IPS DF 4.7 (cell line): ENCODE results near the gene LGALS3.
"Not testable (repeated sequence)": the region's sequence is repeated elsewhere in the genome, so short reads cannot be mapped to it uniquely, and the experiment has no call there.

Experiments
- DNase-seq: peaks from one replicate; pipeline ENCODE4 v3.0.0-alpha.2; 2013; ENCODE audit warnings: low spot score; ENCODE audit errors: extremely low read depth

LGALS3 gene

DNA sequence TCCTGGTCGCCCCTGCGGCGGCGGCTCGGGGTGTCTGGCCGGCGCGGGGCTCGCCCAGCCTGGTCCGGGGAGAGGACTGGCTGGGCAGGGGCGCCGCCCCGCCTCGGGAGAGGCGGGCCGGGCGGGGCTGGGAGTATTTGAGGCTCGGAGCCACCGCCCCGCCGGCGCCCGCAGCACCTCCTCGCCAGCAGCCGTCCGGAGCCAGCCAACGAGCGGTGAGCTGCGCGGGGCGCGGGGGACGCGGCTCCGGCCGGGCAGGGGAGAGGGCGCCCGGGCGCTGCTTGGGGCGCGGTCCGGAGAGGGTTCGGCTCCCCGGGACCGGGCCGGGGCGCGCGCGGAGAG is at the start of gene LGALS3:
TSS of gene LGALS3 (plus strand) at position 167 of the 342 bp plus-strand sequence. CDS start 8,122 bp downstream, outside the sequence.
- DNase-seq: no peak

DNA sequence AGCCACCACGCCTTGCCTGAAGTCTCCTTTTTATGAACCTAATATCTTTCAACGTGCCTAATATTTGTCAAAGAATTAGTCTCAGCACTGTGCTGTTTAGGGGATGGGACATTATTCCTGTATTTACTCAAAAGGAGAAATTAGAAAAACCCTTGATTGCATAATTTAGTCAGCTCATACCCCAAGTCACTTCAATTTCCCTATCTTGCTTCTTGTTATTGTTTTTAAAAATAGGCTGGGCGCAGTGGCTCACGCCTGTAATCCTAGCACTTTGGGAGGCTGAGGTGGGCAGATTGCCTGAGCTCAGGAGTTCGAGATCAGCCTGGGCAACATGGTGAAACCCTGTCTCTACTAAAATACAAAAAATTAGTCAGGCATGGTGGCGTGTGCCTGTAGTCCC is 49.1 kb upstream of the LGALS3 start:
- not testable (repeated sequence) for DNase-seq

DNA sequence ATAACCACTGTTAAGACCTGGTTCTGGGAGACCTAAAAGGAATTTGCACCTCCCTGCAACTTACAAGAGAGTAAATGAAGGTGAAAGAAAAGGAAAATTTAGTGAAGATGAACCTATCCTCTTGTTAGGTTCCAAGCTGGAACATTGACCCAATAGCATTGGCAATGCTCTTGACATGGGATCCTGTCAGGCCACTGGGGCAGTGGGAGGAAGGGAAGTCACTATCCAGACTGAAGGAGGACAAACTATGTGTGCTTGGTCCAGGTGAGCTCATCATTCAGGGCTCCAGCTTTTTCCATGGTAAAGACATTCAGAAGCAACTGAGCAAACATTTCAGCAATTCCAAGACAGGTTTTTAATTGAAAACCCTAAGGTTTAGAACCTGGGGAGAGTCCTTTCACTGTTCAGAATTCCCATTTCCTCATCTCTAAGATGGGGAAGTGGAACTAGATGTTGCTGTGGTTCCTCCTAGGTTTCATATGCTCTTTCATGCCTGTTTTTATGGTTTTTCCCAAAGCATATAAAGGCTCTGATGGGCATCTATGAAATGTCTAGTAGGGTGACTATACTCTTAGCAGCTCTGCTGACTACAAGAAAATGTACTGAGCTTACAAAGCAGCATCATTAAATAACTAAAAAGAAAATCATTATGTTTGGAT is 44.5 kb upstream of the LGALS3 start:
- no peak for DNase-seq

DNA sequence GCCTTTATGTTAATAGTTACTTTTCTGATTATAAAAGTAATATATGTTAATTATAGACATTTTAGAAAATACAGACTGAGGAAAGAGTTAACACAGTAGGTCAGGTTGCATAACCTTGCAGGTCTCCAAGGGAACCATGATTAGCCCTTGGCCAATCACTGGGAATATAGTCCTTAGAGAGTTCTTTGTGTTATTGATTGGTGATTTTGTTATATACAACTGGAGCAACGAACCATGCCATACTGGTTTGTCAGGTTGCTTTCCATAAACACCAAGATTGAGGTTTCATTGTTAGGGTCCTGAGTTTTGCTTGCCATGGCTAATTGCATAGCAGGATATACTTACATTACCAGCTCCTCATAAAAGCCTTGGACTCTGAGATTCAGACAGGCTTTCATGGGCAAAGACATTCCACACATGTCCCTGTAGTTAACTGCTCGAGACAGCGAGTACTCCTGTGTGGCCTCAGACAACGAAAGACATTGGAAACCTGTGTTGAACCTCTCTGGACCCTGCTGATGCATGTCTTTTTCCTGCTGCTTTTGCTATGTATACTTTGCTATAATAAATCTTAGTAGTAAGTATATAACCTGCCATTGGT is 43.9 kb upstream of the LGALS3 start:
- no peak for DNase-seq

GRCh38 chr14:55086938-55087337 is 42.1 kb upstream of the LGALS3 start:
- no peak for DNase-seq

DNA sequence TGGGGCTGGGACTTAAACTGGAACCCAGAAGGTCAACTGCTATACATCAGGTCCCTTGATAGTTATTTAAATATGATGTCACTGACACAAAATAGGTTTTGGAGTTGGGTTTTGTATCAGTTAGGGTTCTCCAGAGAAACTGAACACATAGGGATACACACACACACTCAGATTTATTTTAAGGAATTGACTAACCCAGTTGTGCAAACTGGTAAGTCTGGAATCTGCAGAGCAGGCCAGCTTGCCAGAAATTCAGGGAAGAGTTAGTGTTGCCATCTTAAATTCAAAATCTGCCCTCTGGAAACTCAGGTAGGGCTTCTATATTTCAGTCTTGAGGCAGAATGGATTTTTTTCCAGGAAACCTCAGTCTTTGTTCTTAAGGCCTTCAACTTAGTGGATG is 40.7 kb upstream of the LGALS3 start:
- no peak for DNase-seq

DNA sequence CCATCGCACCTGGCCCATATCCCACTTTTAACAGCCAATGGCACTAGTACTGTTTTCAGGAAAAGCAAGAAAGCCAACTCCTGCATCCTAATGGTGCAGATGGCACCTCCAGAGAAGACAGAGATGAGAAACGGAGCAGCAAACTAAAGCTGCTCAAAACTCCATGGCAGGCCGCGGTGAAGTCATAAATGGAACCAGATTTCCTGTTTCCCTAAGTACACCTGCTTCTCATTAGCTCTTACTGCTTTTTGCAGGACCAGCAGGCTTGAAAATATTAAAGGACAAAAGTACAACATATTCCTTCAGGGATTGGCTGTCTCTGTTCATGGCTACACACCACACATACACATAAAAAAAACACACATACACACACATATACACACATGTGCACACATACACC is 36.7 kb upstream of the LGALS3 start:
- no peak for DNase-seq

DNA sequence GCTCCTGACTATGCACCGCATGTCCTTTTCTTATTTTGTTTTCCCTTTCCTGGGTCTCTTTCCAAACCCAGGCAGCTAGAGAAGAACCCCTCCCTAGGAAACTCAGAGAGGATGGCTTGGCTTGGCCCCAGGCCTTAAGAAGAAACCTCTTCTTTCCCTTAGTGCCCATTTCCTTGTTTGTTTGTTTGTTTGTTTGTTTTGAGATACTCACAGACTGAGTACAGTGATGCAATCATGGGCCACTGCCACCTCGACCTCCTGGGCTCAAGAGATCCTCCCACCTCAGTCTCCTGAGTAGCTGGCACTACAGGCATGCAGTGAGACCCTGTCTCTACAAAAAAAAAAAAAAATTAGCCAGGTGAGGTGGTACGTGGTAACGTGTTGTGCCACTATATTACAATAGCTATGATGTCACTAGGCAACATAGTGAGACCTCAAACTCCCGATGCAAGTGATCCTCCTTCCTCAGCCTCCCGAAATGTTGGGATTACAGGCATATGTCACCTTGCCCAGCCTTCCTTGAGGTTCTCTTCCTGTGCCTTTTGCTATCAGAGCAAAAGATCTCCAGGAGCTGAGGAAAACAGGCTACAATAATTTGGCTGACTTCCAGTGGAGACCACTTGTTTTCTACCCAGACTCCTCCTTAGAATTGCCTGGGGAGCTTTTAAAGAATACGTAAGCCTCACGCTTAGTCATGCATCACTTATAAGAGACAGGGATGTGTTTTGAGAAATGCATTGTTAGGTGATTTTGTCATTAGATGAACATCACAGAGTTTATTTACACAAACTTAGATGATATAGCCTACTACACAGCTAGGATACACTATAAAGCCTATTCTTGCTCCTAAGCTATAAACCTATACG is 34.5 kb upstream of the LGALS3 start:
- DNase-seq: no peak

DNA sequence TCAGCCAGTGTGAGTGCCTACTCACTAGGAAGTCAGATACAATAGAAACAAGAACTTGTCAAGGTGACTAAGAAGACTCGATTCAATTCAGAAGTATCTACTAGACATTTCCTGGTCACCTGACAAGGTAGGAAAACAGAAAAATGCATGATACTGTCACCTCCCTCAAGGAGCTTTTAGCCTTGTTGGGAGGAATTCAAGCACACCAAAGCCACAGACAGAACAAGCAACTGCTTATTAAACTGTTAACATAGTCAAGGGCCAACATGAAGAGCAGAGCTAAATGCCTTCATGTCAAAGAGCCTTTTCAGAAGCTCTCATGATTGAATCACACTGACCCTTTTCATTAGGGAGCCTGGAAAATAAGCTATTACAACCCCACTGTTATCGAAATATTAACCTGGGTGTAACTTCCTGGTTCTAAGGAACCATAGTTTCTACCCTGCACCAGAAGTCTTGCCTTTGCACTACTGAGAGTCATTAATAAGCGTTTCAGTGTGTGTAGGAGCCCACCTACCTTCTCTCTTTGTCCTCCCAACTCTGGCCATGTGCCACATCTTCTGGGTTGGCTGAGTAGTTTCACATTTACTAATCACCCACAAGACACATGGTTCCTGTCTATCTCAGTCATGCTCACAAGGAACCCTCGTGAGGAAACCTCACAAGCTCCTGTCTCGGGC is 31.0 kb upstream of the LGALS3 start:
- DNase-seq: no peak

DNA sequence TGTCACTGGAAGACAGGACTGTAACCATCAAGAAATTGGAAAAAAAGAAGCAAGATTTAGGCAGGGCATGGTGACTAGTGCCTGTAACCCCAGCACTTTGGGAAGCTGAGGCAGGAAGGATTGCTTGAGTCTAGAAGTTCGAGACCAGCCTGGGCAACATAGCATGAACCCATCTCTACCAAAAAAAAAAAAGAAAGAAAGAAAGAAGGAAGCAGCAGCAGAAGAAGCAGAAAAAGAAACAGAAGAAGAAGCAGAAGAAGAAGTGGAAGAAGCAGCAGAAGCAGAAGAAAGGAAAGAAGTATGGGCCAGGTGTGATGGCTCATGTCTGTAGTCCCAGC is 30.5 kb upstream of the LGALS3 start:
- DNase-seq: no peak

- no peak for DNase-seq
These were observed 29.3 kb upstream of the LGALS3 start for GRCh38 chr14:55099756-55100155.

- no peak for DNase-seq
These were observed 27.4 kb upstream of the LGALS3 start for GRCh38 chr14:55101698-55102097.

GRCh38 chr14:55102141-55102621 is 26.9 kb upstream of the LGALS3 start:
- DNase-seq: no peak

GRCh38 chr14:55103005-55103640 is 25.9 kb upstream of the LGALS3 start:
- DNase-seq: no peak

GRCh38 chr14:55103971-55104954 is 24.8 kb upstream of the LGALS3 start:
- DNase-seq: no peak

GRCh38 chr14:55105991-55106390 is 23.1 kb upstream of the LGALS3 start:
- no peak for DNase-seq

DNA sequence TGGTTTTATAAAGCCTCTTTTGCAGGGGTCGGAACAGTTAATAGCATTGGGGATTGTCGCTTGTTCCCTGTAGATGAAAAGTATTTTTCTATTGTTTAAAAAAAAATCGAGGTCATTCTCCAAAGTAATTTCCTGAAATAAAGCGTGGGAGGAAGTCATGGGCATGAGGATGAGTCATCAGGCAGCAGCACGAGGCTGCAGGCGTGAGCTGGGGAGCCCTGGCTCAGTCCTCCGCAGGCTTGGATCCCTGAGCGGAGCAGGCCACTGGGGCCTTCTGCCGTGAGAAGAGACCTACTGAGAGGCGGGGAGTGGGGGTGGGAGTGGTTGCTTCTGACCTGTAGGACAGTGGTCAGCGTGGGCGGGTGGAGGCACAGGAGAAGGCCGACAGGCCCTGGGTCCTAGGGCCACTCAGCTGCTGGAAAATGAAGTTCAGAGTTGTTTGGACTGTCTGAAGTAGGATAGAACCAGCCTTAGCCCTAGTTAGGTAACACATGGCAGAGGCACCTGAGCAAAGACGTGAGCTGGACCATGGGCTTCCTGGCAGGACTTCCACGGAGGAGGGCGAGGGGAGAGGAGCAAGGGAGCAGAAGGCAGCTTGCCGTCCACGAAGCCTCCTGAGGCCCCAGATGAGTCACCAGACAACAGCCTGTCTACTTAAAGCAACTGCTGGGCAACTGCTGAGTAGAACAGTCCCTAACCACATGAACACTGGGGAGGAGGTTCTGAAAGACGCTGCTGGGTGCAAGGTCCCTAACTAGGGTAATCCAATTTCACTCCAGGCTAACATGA is 21.1 kb upstream of the LGALS3 start:
- DNase-seq: no peak

- no peak for DNase-seq
These were observed 19.2 kb upstream of the LGALS3 start for GRCh38 chr14:55109836-55110235.

DNA sequence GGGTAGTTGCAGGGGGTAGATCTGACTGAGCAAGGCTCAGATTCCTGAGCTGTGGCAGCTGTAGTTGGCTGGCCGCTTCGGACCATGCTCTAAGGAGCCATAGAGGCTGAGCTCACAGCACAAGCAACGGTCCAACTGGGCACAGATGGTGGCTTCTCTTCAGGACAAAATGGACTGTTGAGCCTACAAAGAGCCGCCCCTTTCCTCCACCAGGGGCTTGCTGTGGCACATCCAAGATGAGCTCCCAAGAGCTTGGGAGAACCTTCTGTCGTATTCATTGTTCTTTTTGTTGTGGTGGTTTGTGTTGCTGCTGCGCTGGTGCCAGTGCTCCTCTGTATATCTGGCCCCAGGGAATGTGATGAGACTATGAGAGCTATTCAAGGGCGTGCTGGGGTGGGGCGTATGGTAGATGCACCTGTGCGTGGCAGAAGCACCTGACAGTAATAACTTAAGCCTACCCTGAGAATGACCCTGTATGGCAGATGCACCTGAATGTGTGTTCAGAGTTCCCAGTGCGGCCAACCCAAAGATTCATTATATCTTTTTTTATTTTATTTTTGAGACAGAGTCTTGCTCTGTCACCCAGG is 17.8 kb upstream of the LGALS3 start:
- DNase-seq: no peak
